Activated naive CD4-positive, alpha-beta T cell treated with anti-CD3 and anti-CD28 coated beads, Interleukin-2, amount 10 ng/mL, durations not matched to agents 7 days and 5 days (primary cell): ENCODE data around the gene TRIM44.

Source experiments
- CTCF ChIA-PET: fragments of 350-600 bp; sonication (Branson Sonifier 250); formaldehyde crosslinking; loops from one replicate; lab custom pipeline; 2021; ENCODE audit warnings: antibody characterized with exemption; lab: Charles Lee
- DNase-seq: peaks from one replicate; pipeline ENCODE4 v3.0.0-alpha.2; 2020
- H3K27ac Mint-ChIP-seq: one replicate; pipeline ENCODE4 v1.8.0; 2021; ENCODE audit warnings: mild to moderate bottlenecking, moderate library complexity, mixed read lengths
- H3K27me3 Mint-ChIP-seq: one replicate; pipeline ENCODE4 v1.8.0; 2021; ENCODE audit warnings: mild to moderate bottlenecking, mixed read lengths
- H3K36me3 Mint-ChIP-seq: one replicate; pipeline ENCODE4 v1.8.0; 2021; ENCODE audit warnings: mixed read lengths
- H3K4me1 Mint-ChIP-seq: one replicate; pipeline ENCODE4 v1.8.0; 2021; ENCODE audit warnings: mixed read lengths
- H3K4me3 Mint-ChIP-seq: one replicate; pipeline ENCODE4 v1.8.0; 2021; ENCODE audit warnings: mild to moderate bottlenecking, moderate library complexity, mixed read lengths
- H3K9me3 Mint-ChIP-seq: one replicate; pipeline ENCODE4 v1.8.0; 2021; ENCODE audit warnings: mixed read lengths

Gene TRIM44

DNA sequence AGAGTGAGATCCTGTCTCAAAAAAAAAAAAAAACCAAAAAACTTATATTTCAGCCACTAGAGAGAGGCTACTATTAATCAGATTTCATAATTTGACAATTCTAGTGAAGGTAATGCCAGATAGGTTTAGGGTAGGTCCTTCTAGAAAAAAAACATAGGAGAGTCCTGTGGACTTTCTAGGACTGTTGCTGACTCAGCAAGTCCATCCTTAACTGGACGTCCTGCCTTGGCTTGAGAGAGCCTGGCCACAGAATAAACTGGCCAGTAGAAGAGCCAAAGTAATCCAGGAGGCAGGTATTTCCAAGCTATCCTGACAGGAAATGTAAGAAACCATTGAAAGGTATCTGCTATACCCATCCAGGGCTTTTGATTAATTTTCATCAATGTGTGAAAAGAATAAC is 64.6 kb downstream of the TRIM44 start:
- Mint-ChIP-seq H3K27me3 (no peaks in the 10 kb centered on the region), H3K4me3 (no peak overlapping the region), H3K4me1 (no peaks in the 10 kb centered on the region), H3K9me3 (peaks cover 6% of the 10 kb centered on the region), H3K36me3 (peaks cover 33% of the 10 kb centered on the region), H3K27ac (no peak overlapping the region)
- no peak for DNase-seq
- CTCF ChIA-PET, result no interaction called here

DNA sequence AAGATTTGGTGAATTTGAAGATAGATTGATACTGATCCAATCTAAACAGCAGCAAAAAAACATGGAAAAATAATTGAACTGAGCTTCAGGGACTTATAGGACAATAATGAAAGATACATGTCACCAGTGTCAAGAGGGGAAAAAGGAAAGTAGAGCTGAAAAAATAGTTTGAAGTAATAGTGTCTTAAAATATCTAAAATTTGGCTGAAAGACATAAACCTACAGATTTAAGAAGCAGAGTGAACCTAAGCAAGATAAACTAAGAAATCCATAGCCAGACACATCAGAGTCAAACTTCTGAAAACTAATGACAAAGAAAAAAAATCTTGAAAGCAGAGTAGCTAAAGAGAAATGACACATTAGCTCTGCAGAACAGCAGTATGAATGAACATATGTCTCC is 67.7 kb downstream of the TRIM44 start:
- CTCF ChIA-PET, result no interaction called here
- Mint-ChIP-seq H3K36me3 (peaks cover 45% of the 10 kb centered on the region), H3K4me3 (no peak overlapping the region), H3K9me3 (peaks cover 13% of the 10 kb centered on the region), H3K4me1 (peaks cover 2% of the 10 kb centered on the region), H3K27me3 (no peaks in the 10 kb centered on the region), H3K27ac (no peak overlapping the region)
- DNase-seq, result no peak

GRCh38 chr11:35734669-35735410 is 72.3 kb downstream of the TRIM44 start:
- Mint-ChIP-seq H3K27me3 (no peaks in the 10 kb centered on the region), H3K4me1 (peaks cover 10% of the 10 kb centered on the region), H3K4me3 (no peak overlapping the region), H3K9me3 (peaks cover 12% of the 10 kb centered on the region), H3K36me3 (peaks cover 40% of the 10 kb centered on the region), H3K27ac (no peak overlapping the region)
- CTCF ChIA-PET, result no interaction called here
- DNase-seq, result no peak

DNA sequence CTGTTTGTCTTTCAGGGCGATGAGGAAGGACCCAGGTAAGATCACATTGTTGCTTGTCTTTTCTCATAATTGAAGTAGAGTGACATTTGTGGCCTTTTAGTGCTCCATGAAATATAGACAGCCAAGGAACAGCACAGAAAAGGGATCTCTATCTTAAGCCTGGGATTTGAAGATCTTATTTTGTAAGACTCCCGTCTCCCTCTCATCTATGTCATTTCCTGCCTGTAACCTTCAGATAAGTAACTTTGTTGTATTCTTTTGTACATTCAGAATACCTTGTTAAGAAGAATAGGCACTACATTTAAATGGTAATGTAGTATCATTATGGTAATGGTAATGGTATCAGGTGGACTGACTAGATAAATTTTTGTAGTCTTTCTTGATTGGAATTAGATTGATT is 72.8 kb downstream of the TRIM44 start:
- DNase-seq, result no peak
- Mint-ChIP-seq H3K27ac (no peak overlapping the region), H3K36me3 (peaks cover 37% of the 10 kb centered on the region), H3K4me3 (no peak overlapping the region), H3K4me1 (peaks cover 14% of the 10 kb centered on the region), H3K27me3 (no peaks in the 10 kb centered on the region), H3K9me3 (peaks cover 8% of the 10 kb centered on the region)
- CTCF ChIA-PET, result no interaction called here

DNA sequence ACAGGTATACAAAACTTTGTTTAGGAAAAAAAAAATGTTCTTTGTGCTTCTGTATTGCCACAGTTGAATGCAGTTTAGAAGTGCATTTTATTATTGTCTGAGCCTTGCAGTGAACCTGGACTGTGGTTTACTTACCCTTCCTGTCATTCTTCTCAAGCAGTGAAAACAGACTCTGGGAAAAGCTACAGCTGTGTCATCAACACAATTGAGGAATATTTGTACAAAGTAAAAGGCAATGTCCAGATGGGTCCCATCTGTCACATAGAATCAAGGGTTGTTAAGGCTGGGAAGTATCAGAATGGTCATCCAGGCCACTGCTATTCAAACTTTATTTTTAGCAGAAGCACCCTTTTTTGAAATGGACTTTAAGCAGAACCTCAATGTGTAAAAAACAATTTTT is 73.3 kb downstream of the TRIM44 start:
- no peaks in the 10 kb centered on the region for H3K27me3 Mint-ChIP-seq
- H3K27ac Mint-ChIP-seq, result no peak overlapping the region
- DNase-seq, result no peak
- H3K36me3 Mint-ChIP-seq, result peaks cover 36% of the 10 kb centered on the region
- H3K4me3 Mint-ChIP-seq, result no peak overlapping the region
- peaks cover 8% of the 10 kb centered on the region for H3K9me3 Mint-ChIP-seq
- peaks cover 18% of the 10 kb centered on the region for H3K4me1 Mint-ChIP-seq
- CTCF ChIA-PET, result no interaction called here

- H3K4me3 Mint-ChIP-seq, result no peak overlapping the region
- H3K27me3 Mint-ChIP-seq, result no peaks in the 10 kb centered on the region
- peaks cover 39% of the 10 kb centered on the region for H3K36me3 Mint-ChIP-seq
- peaks cover 7% of the 10 kb centered on the region for H3K9me3 Mint-ChIP-seq
- CTCF ChIA-PET, result no interaction called here
- H3K27ac Mint-ChIP-seq, result no peak overlapping the region
- H3K4me1 Mint-ChIP-seq, result peaks cover 19% of the 10 kb centered on the region
- no peak for DNase-seq
Measured at GRCh38 chr11:35736952-35737351, 74.4 kb downstream of the TRIM44 start.

DNA sequence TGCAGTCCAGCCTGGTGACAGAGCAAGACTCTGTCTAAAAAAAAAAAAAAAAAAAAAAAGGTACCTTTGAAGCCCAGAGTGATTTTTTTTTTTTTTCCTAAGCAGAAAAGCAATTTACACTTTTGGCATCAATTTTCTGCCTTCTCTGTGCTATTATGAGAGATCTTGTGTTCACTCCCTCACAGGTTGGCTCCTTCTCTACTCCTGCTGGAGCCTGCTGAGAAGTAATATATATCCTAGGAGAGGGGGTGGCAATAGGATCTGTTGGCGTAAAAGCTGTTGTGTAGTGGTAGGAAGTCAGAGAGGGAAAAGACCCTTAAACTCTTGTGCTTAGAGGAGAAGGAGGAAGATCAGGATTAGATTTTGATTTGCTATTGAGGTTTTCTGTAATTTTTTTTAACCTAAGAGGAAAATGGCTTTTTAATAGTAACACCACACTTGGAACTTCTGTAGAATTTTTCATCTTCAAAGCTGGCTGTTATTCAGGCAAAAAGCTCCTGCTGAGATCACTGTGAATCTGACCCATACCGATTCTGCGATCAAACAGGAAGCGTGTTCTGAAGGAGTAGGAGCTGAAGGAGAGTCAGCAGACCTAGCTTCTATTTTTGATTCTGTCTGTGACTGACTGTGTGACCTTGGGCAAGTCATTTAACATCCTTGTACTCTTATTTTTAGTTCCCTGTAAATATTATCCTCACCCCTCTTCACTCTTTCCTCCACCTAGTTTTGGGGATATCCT is 77.7 kb downstream of the TRIM44 start:
- CTCF ChIA-PET, result interaction anchor here (0.7 kb wide), 1 partner anchor 82 kb away, joined by 3 read pairs; no protein-coding TSS in a partner anchor
- peaks cover 27% of the 10 kb centered on the region for H3K36me3 Mint-ChIP-seq
- H3K27me3 Mint-ChIP-seq, result no peaks in the 10 kb centered on the region
- peaks cover 18% of the 10 kb centered on the region for H3K4me1 Mint-ChIP-seq
- H3K9me3 Mint-ChIP-seq, result no peaks in the 10 kb centered on the region
- no peak overlapping the region for H3K4me3 Mint-ChIP-seq
- no peak overlapping the region for H3K27ac Mint-ChIP-seq
- no peak for DNase-seq

DNA sequence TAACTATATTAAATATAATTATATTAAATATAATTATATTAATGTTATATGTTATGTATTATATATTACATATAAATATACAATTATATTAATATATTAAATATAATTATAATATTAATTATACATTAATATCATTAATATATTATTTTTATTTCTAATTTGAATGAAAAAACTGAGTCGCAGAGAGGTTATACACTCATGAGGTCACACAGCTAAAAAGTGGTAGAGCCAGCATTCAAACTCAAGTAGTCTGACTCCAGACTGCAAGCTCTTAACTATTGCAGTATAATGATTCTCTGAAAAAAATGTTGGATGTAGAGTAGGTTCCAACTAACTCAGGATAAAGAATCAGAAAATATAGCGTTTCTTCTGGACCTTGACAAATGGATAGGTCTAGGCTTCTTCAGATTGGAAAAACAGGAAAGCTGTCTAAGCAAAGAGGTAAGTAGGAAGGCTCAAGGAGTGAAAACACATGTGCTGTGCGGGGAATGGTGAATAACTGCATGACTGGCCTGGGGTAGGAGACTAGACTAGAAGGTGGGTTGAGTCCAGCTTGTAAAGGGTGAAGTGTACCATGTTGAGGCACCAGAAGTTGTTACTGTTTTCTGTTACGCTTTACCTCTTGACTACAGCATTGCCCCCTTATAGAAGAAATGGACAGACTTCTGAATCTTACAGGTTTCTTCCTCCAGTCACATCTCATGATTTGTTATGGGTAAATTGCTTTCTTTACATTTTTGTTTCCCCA is 80.3 kb downstream of the TRIM44 start:
- no peaks in the 10 kb centered on the region for H3K27me3 Mint-ChIP-seq
- H3K4me3 Mint-ChIP-seq, result no peak overlapping the region
- CTCF ChIA-PET, result no interaction called here
- no peak for DNase-seq
- no peaks in the 10 kb centered on the region for H3K9me3 Mint-ChIP-seq
- H3K4me1 Mint-ChIP-seq, result peaks cover 9% of the 10 kb centered on the region
- H3K36me3 Mint-ChIP-seq, result peaks cover 13% of the 10 kb centered on the region
- H3K27ac Mint-ChIP-seq, result no peak overlapping the region

DNA sequence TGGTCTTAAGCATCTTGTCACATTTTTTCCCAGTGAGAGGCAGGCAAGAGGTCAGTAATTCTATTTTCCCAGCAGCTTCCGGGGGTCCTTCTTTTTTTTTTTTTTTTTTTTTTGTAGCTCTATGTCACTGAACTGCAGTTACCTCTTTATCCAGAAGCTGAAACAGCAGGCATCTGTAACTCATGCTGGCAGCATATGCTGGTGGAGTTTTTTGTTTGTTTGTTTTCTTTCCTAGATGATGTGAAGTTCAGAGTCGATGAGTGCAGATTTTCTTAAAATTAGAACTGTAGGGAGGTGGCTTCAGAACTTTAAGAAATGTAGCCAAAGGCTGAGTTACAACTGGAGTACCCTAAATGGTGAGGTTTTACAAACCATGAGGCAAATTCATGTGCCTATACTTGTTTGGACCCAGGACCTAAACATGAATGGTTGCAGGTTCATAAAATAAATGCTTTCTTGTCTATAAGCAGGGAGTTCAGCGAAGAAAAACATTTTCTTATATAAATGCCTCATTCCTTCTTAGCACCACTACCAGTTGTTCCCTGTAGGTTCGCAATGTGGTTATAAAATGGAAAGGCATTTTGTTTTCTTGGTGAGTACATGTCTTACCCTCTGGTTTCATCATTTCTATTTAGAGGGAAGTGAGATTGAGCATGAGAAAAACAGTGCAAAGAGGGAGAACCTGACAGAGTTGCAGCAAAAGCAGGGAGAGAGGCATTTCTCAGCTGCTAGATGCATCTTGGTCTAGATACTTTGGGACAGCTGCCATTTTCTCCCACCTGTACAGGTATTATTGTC is 84.0 kb downstream of the TRIM44 start:
- Mint-ChIP-seq H3K4me1 (no peaks in the 10 kb centered on the region), H3K4me3 (no peak overlapping the region), H3K9me3 (no peaks in the 10 kb centered on the region), H3K27ac (no peak overlapping the region), H3K36me3 (peaks cover 1% of the 10 kb centered on the region), H3K27me3 (no peaks in the 10 kb centered on the region)
- DNase-seq, result no peak
- CTCF ChIA-PET, result no interaction called here

- Mint-ChIP-seq H3K4me1 (no peaks in the 10 kb centered on the region), H3K4me3 (no peak overlapping the region), H3K27ac (no peak overlapping the region), H3K36me3 (peaks cover 1% of the 10 kb centered on the region), H3K9me3 (no peaks in the 10 kb centered on the region), H3K27me3 (no peaks in the 10 kb centered on the region)
- CTCF ChIA-PET, result no interaction called here
- no peak for DNase-seq
Measured at GRCh38 chr11:35747668-35748067, 85.1 kb downstream of the TRIM44 start.

- H3K9me3 Mint-ChIP-seq, result no peaks in the 10 kb centered on the region
- no peaks in the 10 kb centered on the region for H3K4me1 Mint-ChIP-seq
- no peaks in the 10 kb centered on the region for H3K27me3 Mint-ChIP-seq
- H3K27ac Mint-ChIP-seq, result no peak overlapping the region
- H3K36me3 Mint-ChIP-seq, result peaks cover 1% of the 10 kb centered on the region
- no peak for DNase-seq
- CTCF ChIA-PET, result no interaction called here
- H3K4me3 Mint-ChIP-seq, result no peak overlapping the region
Measured at GRCh38 chr11:35748644-35749043, 86.1 kb downstream of the TRIM44 start.

- no peak overlapping the region for H3K27ac Mint-ChIP-seq
- no peaks in the 10 kb centered on the region for H3K27me3 Mint-ChIP-seq
- CTCF ChIA-PET, result no interaction called here
- H3K4me3 Mint-ChIP-seq, result no peak overlapping the region
- H3K4me1 Mint-ChIP-seq, result no peaks in the 10 kb centered on the region
- peaks cover 5% of the 10 kb centered on the region for H3K9me3 Mint-ChIP-seq
- H3K36me3 Mint-ChIP-seq, result peaks cover 4% of the 10 kb centered on the region
- DNase-seq, result no peak
Measured at GRCh38 chr11:35750315-35750714, 87.7 kb downstream of the TRIM44 start.

GRCh38 chr11:35750981-35751663 is 88.5 kb downstream of the TRIM44 start:
- CTCF ChIA-PET, result no interaction called here
- no peak overlapping the region for H3K4me3 Mint-ChIP-seq
- H3K27ac Mint-ChIP-seq, result no peak overlapping the region

More at GRCh38 chr11:35750981-35751663, 88.5 kb downstream of the TRIM44 start:
- Mint-ChIP-seq H3K4me1 (no peaks in the 10 kb centered on the region), H3K36me3 (peaks cover 3% of the 10 kb centered on the region), H3K9me3 (peaks cover 5% of the 10 kb centered on the region), H3K27me3 (no peaks in the 10 kb centered on the region)
- no peak for DNase-seq
